Measurements from ENCODE around the gene GPR152. TPM values are rescaled to one million over a fixed set of nuclear protein-coding genes. Genes with fewer than 3 reads are reported as not detected.

The GPR152 gene
- total and polyA plus RNA-seq, 2 donors (not counting 3 experiments of a cell fraction or from before 2014, with no cell fraction given) = not detected

DNA sequence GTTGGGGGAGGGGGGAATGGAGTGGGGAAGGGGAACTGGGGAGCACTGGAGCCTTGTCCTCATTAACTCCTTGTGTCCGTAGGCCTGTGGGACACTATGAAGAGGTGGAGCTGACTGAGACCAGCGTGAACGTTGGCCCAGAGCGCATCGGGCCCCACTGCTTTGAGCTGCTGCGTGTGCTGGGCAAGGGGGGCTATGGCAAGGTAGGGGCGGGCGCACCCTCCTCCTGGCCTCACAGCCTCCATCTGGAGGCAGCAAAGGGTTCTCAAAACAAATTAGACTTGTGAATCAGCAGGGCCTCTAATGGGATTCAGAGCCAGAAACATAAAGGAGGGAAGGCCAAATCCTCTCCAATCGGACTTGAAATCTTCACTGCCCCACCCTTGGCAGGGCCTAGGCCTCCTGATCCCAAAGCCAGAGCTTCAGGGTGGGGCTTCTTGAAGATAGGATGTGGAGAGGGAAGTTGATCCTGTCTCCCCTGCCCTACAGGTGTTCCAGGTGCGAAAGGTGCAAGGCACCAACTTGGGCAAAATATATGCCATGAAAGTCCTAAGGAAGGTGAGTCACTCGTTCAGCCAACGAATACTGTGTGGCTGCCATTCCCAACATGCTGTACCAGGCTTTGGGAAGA, 23.4 kb downstream of the GPR152 start:
- Histone ChIP-seq H3K9me1 (replicated peaks; ENCODE audit: control insufficient read depth, extremely low read depth, insufficient read depth, low read length) (no peaks in the 10 kb centered on the region), H3K9ac (replicated peaks; ENCODE audit: extremely low read depth, insufficient read depth, low read length) (peak overlapping the region; percentile 66), H3K27me3 (ENCODE audit: control insufficient read depth in 2 of 2, insufficient read depth in 2 of 2, low read length in 2 of 2) (no peaks in the 10 kb centered on the region), H3K4me1 (ENCODE audit: control insufficient read depth, extremely low read depth, insufficient read depth, low read length) (no peaks in the 10 kb centered on the region), H3K4me2 (ENCODE audit: insufficient read depth, low read length) (peak overlapping the region; percentile 49), H3K27ac (ENCODE audit: insufficient read depth, low read depth, low read length) (no peak overlapping the region), H4K20me1 (replicated peaks; ENCODE audit: control insufficient read depth, extremely low read depth, insufficient read depth, low read length) (no peaks in the 10 kb centered on the region), H3K9me3 (replicated peaks; ENCODE audit: control insufficient read depth, insufficient read depth, low read length) (no peaks in the 10 kb centered on the region), H3K36me3 (ENCODE audit: control insufficient read depth in 2 of 2, extremely low read depth in 1 of 2, insufficient read depth in 2 of 2, low read length in 2 of 2) (peaks cover 0 to 21% of the 10 kb centered on the region in 2 experiments), H2AFZ (ENCODE audit: low read depth, low read length) (no peak overlapping the region), H3K79me2 (ENCODE audit: control insufficient read depth, insufficient read depth, low read length) (peaks cover 10% of the 10 kb centered on the region), H3K4me3 (replicated peaks in 1 of 3; ENCODE audit: insufficient read depth in 1 of 3, low read depth in 1 of 3, low read length in 3 of 3) (peak overlapping the region; percentile 46 to 91 (median 75))
- intact Hi-C loops (cut with micrococcal nuclease) = loop anchor here (2.0 kb wide), 1 partner anchor 40 kb away; the partner anchor contains the start of gene TMEM134
- ChIA-PET POLR2A (no interaction called here), CTCF (interaction anchor here (1.8 kb wide), 1 partner anchor 28 kb away, joined by 8 read pairs; the partner anchor contains the start of gene PPP1CA)
- no peak for DNase-seq (ENCODE audit: low read depth, low spot score)
- no TSS peak for BruUV-seq (replicated peaks)
- FAIRE-seq = no peak
- TF ChIP-seq EZH2 (IDR thresholded peaks at IDR 0.05; ENCODE audit: borderline replicate concordance, low read depth, low read length, severe bottlenecking) (no peak), GATA2 (IDR thresholded peaks at IDR 0.05; ENCODE audit: insufficient read depth, insufficient read length, low read depth, low read length) (no peak), POLR2A (IDR thresholded peaks at IDR 0.05; ENCODE audit: low read depth, low read length) (no peak), JUN (IDR thresholded peaks at IDR 0.05; ENCODE audit: borderline replicate concordance, insufficient read depth, insufficient read length, low read depth) (no peak), MYC (IDR thresholded peaks at IDR 0.05; ENCODE audit: low read depth, low read length) (no peak), POLR2AphosphoS5 (IDR thresholded peaks at IDR 0.05; ENCODE audit: insufficient read depth, low read depth, low read length) (no peak), FOS (IDR thresholded peaks at IDR 0.05; ENCODE audit: borderline replicate concordance, insufficient read depth, low read length) (no peak)
- TF ChIP-seq, protein P1, sequence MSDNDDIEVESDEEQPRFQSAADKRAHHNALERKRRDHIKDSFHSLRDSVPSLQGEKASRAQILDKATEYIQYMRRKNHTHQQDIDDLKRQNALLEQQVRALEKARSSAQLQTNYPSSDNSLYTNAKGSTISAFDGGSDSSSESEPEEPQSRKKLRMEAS (IDR thresholded peaks at IDR 0.05; ENCODE audit: insufficient read depth, insufficient read length) = no peak
- TF ChIP-seq, protein P2, sequence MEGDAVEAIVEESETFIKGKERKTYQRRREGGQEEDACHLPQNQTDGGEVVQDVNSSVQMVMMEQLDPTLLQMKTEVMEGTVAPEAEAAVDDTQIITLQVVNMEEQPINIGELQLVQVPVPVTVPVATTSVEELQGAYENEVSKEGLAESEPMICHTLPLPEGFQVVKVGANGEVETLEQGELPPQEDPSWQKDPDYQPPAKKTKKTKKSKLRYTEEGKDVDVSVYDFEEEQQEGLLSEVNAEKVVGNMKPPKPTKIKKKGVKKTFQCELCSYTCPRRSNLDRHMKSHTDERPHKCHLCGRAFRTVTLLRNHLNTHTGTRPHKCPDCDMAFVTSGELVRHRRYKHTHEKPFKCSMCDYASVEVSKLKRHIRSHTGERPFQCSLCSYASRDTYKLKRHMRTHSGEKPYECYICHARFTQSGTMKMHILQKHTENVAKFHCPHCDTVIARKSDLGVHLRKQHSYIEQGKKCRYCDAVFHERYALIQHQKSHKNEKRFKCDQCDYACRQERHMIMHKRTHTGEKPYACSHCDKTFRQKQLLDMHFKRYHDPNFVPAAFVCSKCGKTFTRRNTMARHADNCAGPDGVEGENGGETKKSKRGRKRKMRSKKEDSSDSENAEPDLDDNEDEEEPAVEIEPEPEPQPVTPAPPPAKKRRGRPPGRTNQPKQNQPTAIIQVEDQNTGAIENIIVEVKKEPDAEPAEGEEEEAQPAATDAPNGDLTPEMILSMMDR (IDR thresholded peaks at IDR 0.05; ENCODE audit: extremely low read depth in 1 of 2, insufficient read depth in 1 of 2, low read depth in 1 of 2, low read length in 2 of 2) = no peak
- dilution Hi-C loops (cut with MboI; ENCODE audit: extremely low pct_ligation_motif_present, low sequenced_read_pairs) = no loop called here

Measured in endothelial cell of umbilical vein (primary cell).